Measurements from ENCODE around the gene ALK. TPM values are rescaled to one million over a fixed set of nuclear protein-coding genes. Genes with fewer than 3 reads are reported as not detected.

Gene ALK
- total RNA-seq, 4 donors from 2014 or later, result 0.06 to 4.1 TPM; not detected in 2

DNA sequence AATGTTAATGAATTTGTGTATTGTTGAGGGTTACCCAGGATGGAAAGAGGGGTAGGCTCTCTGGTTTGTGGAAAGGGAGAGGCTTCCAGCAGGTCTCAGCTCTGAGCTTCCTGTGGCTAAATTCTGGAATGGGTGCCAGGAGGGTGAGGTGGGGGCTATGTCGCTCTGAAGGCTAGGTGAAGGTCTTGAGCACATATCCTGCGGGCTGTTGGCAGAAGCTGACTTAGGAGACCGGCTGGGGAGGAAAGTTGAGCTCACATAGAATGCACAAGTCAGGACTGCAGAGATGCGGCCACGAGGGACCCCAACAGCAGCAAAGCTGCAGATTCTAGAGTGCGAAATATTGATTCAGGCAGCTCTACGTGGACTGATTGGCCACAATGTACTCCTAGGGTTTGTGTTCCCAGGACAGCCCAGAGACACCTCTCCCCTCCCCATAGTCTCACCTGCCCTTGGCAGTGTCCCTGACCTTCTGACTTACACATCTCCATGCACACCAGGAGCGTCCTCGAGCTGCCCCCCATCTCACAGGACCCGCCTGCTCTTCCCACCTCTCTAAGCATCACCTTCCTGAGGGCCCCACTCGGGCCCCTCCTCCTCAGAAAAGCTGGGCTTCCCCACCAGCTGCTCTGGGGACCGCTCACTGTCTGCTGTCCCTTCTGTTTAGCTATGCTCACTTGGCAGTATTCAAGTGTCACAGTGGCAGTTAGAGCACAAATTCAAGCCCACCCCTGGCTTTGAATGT lies 72.6 kb downstream of the ALK start:
- no peak for DNase-seq
- Histone ChIP-seq H3K9me3 (no peaks in the 10 kb centered on the region), H3K36me3 (no peaks in the 10 kb centered on the region), H3K27ac (no peak overlapping the region), H3K4me3 (no peak overlapping the region), H3K4me1 (no peaks in the 10 kb centered on the region), H3K27me3 (no peaks in the 10 kb centered on the region)
- TF ChIP-seq, protein P1, sequence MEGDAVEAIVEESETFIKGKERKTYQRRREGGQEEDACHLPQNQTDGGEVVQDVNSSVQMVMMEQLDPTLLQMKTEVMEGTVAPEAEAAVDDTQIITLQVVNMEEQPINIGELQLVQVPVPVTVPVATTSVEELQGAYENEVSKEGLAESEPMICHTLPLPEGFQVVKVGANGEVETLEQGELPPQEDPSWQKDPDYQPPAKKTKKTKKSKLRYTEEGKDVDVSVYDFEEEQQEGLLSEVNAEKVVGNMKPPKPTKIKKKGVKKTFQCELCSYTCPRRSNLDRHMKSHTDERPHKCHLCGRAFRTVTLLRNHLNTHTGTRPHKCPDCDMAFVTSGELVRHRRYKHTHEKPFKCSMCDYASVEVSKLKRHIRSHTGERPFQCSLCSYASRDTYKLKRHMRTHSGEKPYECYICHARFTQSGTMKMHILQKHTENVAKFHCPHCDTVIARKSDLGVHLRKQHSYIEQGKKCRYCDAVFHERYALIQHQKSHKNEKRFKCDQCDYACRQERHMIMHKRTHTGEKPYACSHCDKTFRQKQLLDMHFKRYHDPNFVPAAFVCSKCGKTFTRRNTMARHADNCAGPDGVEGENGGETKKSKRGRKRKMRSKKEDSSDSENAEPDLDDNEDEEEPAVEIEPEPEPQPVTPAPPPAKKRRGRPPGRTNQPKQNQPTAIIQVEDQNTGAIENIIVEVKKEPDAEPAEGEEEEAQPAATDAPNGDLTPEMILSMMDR (IDR thresholded peaks at IDR 0.05), result no peak
- intact Hi-C loops (cut with DNase I; ENCODE audit: low total_unique reads), result no loop called here

DNA sequence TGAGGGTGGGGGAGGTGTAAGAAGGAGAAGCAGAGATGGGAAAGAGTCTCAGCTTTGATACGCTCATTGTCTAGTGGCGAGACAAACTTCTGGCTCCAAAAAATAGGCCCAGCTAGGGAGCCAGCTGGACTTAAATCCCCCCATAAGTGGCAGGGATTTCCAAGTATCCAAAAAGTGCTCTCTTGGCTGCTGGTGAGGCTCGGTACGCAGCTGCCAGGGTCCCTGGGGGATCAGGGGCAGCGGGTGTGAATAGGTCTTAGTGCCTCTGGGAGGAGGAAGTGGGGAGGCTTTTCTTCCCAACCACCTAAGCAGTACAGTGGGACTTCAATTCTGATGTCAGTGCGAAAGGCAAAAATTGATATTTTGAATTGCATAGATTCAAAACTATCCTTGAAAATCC lies 73.5 kb downstream of the ALK start:
- Histone ChIP-seq H3K36me3 (no peaks in the 10 kb centered on the region), H3K9me3 (no peaks in the 10 kb centered on the region), H3K27ac (no peak overlapping the region), H3K4me3 (no peak overlapping the region), H3K27me3 (no peaks in the 10 kb centered on the region), H3K4me1 (no peaks in the 10 kb centered on the region)
- TF ChIP-seq, protein P1 (IDR thresholded peaks at IDR 0.05), result no peak
- no peak for TF ChIP-seq POLR2A (IDR thresholded peaks at IDR 0.05)
- intact Hi-C loops (cut with DNase I; ENCODE audit: low total_unique reads), result no loop called here
- DNase-seq, result no peak

DNA sequence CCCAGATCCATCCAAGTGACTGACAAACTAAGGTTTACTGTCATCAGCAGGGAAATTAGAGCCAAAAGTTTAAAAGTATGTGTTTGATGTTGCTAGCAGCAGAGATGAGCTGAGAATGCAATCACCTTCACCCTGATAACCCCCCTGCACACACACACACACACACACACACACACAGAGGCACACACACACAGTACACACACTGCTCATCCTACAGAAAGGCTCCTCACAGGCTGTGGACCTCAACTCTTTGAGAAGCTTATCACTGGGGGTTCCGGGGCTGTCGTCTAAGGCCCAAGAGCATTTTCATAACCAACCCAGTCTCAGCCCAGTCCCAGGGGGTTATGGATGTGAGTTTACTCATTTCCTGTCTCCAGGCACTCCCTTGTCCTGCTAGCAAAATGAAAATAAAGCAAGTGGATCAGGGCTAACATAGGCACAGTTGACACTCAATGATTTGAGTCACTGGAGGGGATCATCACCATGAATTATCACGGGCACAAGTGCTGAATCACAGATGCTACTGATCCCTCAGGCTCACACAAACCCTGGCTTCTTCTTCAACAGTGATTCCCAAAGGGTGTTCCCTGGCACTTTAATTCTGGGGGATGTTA lies 76.6 kb downstream of the ALK start:
- Histone ChIP-seq H3K36me3 (no peaks in the 10 kb centered on the region), H3K4me1 (no peaks in the 10 kb centered on the region), H3K27ac (no peak overlapping the region), H3K4me3 (no peak overlapping the region), H3K9me3 (no peaks in the 10 kb centered on the region), H3K27me3 (no peaks in the 10 kb centered on the region)
- no peak for TF ChIP-seq POLR2A (IDR thresholded peaks at IDR 0.05)
- TF ChIP-seq, protein P1 (IDR thresholded peaks at IDR 0.05), result no peak
- intact Hi-C loops (cut with DNase I; ENCODE audit: low total_unique reads), result no loop called here
- no peak for DNase-seq

DNA sequence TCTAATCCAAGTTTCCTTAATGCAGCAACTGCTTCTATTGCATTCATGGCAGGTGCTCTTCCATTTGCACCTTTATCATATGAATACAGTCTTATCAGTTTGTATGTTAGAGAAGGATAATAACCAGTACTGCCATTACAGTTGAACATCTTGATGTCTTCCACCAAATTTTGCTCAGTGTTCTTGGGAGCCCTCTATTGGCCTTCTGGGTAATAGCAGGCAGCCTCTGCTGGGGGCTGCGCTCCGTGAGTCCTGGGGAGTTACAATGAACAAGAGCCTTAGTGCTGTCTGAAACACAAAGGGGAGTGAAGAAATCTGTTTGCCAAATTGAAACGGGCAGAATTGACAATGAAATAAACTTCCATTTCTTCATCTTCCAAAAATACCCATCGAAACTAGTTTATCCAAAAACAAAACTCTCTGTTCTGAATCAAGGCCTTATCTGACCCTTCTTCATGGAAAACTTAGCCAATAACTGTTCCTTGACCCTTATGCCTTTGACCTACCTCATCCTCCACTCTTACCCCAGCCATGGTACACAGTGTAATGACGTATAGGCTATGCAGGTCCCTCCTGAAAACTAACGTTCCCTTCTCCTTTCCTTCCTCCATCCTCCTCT lies 79.9 kb downstream of the ALK start:
- no peak overlapping the region for H3K4me3 ChIP-seq
- H3K27ac ChIP-seq, result no peak overlapping the region
- H3K9me3 ChIP-seq, result peaks cover 0 to 9% of the 10 kb centered on the region in 2 donors
- DNase-seq, result peak in 1 of 2 donors; percentile 18
- intact Hi-C loops (cut with DNase I; ENCODE audit: low total_unique reads), result no loop called here
- TF ChIP-seq POLR2A (IDR thresholded peaks at IDR 0.05), result no peak
- TF ChIP-seq, protein P1 (IDR thresholded peaks at IDR 0.05), result peak; percentile 53 to 74 (median 63)
- H3K27me3 ChIP-seq, result no peaks in the 10 kb centered on the region
- no peaks in the 10 kb centered on the region for H3K36me3 ChIP-seq
- H3K4me1 ChIP-seq, result no peaks in the 10 kb centered on the region

DNA sequence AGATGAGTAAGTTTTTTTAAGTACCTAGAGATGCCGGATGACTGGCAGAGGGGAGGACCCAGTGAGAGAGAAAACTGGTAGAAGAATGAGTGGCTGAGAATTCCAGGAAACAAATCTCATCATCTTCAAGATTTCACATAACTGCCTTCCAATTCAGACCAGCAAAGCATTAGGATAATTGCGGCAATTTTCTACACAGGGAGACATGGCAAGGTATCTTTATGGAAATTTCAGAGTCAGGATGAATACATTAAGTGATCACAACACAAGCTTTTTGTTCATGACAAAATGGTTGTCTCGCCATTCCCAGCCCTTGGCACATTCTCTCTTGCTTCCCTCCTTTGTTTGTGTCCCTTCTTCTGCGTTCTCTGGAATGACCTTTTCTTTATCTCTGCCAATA lies 82.1 kb downstream of the ALK start:
- intact Hi-C loops (cut with DNase I; ENCODE audit: low total_unique reads), result no loop called here

More for the DNA sequence above, 82.1 kb downstream of the ALK start:
- no peak for DNase-seq
- Histone ChIP-seq H3K27ac (no peak overlapping the region), H3K27me3 (no peaks in the 10 kb centered on the region), H3K36me3 (no peaks in the 10 kb centered on the region), H3K4me3 (no peak overlapping the region), H3K9me3 (peaks cover 0 to 9% of the 10 kb centered on the region in 2 donors), H3K4me1 (no peaks in the 10 kb centered on the region)
- TF ChIP-seq, protein P1 (IDR thresholded peaks at IDR 0.05), result no peak
- TF ChIP-seq POLR2A (IDR thresholded peaks at IDR 0.05), result no peak
